ENCODE data around the gene TENM3. TPM values are rescaled to one million over a fixed set of nuclear protein-coding genes. Genes with fewer than 3 reads are reported as not detected.

TENM3 gene
- total and polyA plus RNA-seq, 2 experiments from 2014 or later = 16.1 to 70.9 TPM

- Histone ChIP-seq H3K4me1 (ENCODE audit: insufficient read depth) (no peaks in the 10 kb centered on the region), H3K4me2 (no peak overlapping the region), H3K27ac (no peak overlapping the region), H3K4me3 (no peak overlapping the region), H3K9me3 (ENCODE audit: low read depth) (no peaks in the 10 kb centered on the region), H4K20me1 (ENCODE audit: insufficient read depth, poor library complexity, severe bottlenecking) (no peaks in the 10 kb centered on the region), H3K9me2 (replicated peaks; ENCODE audit: insufficient read depth) (no peaks in the 10 kb centered on the region), H2AFZ (no peak overlapping the region), H3K36me3 (replicated peaks; ENCODE audit: insufficient read depth, low read depth) (no peaks in the 10 kb centered on the region), H3K79me2 (no peaks in the 10 kb centered on the region), H3K27me3 (no peaks in the 10 kb centered on the region)
- TF ChIP-seq, protein P1, sequence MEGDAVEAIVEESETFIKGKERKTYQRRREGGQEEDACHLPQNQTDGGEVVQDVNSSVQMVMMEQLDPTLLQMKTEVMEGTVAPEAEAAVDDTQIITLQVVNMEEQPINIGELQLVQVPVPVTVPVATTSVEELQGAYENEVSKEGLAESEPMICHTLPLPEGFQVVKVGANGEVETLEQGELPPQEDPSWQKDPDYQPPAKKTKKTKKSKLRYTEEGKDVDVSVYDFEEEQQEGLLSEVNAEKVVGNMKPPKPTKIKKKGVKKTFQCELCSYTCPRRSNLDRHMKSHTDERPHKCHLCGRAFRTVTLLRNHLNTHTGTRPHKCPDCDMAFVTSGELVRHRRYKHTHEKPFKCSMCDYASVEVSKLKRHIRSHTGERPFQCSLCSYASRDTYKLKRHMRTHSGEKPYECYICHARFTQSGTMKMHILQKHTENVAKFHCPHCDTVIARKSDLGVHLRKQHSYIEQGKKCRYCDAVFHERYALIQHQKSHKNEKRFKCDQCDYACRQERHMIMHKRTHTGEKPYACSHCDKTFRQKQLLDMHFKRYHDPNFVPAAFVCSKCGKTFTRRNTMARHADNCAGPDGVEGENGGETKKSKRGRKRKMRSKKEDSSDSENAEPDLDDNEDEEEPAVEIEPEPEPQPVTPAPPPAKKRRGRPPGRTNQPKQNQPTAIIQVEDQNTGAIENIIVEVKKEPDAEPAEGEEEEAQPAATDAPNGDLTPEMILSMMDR (IDR thresholded peaks at IDR 0.05; ENCODE audit: poor library complexity) = no peak
- TF ChIP-seq EZH2 (IDR thresholded peaks at IDR 0.05; ENCODE audit: borderline replicate concordance) (no peak), EZH2phosphoT487 (IDR thresholded peaks at IDR 0.05; ENCODE audit: low read depth, severe bottlenecking, unreplicated experiment) (no peak)
- DNase-seq (ENCODE audit: low spot score) = no peak
- WGBS (ENCODE audit: low lambda C conversion rate, missing lambda C conversion rate) = 72% methylated on average over 6 of the region's 6 CpGs
These were observed 552.4 kb downstream of the TENM3 start for GRCh38 chr4:182795446-182796238.

DNA sequence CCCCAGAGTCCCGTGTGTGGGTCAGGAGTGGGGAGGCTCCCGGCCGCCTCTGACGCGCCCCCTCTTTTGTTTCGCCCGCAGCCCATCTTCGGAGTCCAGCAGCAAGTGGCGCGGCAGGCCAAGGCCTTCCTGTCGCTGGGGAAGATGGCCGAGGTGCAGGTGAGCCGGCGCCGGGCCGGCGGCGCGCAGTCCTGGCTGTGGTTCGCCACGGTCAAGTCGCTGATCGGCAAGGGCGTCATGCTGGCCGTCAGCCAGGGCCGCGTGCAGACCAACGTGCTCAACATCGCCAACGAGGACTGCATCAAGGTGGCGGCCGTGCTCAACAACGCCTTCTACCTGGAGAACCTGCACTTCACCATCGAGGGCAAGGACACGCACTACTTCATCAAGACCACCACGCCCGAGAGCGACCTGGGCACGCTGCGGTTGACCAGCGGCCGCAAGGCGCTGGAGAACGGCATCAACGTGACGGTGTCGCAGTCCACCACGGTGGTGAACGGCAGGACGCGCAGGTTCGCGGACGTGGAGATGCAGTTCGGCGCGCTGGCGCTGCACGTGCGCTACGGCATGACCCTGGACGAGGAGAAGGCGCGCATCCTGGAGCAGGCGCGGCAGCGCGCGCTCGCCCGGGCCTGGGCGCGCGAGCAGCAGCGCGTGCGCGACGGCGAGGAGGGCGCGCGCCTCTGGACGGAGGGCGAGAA, 556.5 kb downstream of the TENM3 start:
- Histone ChIP-seq H2AFZ (no peak overlapping the region), H3K27me3 (no peaks in the 10 kb centered on the region), H3K9me3 (ENCODE audit: low read depth) (no peaks in the 10 kb centered on the region), H3K9me2 (replicated peaks; ENCODE audit: insufficient read depth) (no peaks in the 10 kb centered on the region), H3K36me3 (replicated peaks; ENCODE audit: insufficient read depth, low read depth) (no peaks in the 10 kb centered on the region), H4K20me1 (ENCODE audit: insufficient read depth, poor library complexity, severe bottlenecking) (no peaks in the 10 kb centered on the region), H3K79me2 (no peaks in the 10 kb centered on the region), H3K4me3 (no peak overlapping the region), H3K4me1 (ENCODE audit: insufficient read depth) (no peaks in the 10 kb centered on the region), H3K27ac (no peak overlapping the region), H3K4me2 (no peak overlapping the region)
- WGBS (ENCODE audit: low lambda C conversion rate, missing lambda C conversion rate) = 99% methylated on average over 83 of the region's 85 CpGs
- no peak for TF ChIP-seq EZH2 (IDR thresholded peaks at IDR 0.05; ENCODE audit: borderline replicate concordance)
- TF ChIP-seq EZH2phosphoT487 (IDR thresholded peaks at IDR 0.05; ENCODE audit: low read depth, severe bottlenecking, unreplicated experiment) = no peak
- TF ChIP-seq, protein P1 (IDR thresholded peaks at IDR 0.05; ENCODE audit: poor library complexity) = no peak
- DNase-seq (ENCODE audit: low spot score) = no peak

DNA sequence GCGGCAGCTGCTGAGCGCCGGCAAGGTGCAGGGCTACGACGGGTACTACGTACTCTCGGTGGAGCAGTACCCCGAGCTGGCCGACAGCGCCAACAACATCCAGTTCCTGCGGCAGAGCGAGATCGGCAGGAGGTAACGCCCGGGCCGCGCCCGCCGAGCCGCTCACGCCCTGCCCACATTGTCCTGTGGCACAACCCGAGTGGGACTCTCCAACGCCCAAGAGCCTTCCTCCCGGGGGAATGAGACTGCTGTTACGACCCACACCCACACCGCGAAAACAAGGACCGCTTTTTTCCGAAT, 557.0 kb downstream of the TENM3 start:
- TF ChIP-seq EZH2 (IDR thresholded peaks at IDR 0.05; ENCODE audit: borderline replicate concordance) (no peak), EZH2phosphoT487 (IDR thresholded peaks at IDR 0.05; ENCODE audit: low read depth, severe bottlenecking, unreplicated experiment) (no peak)
- TF ChIP-seq, protein P1 (IDR thresholded peaks at IDR 0.05; ENCODE audit: poor library complexity) = no peak
- Histone ChIP-seq H3K9me3 (ENCODE audit: low read depth) (no peaks in the 10 kb centered on the region), H3K27me3 (no peaks in the 10 kb centered on the region), H3K4me1 (ENCODE audit: insufficient read depth) (no peaks in the 10 kb centered on the region), H3K4me3 (no peak overlapping the region), H3K4me2 (no peak overlapping the region), H2AFZ (no peak overlapping the region), H4K20me1 (ENCODE audit: insufficient read depth, poor library complexity, severe bottlenecking) (no peaks in the 10 kb centered on the region), H3K9me2 (replicated peaks; ENCODE audit: insufficient read depth) (no peaks in the 10 kb centered on the region), H3K79me2 (no peaks in the 10 kb centered on the region), H3K36me3 (replicated peaks; ENCODE audit: insufficient read depth, low read depth) (no peaks in the 10 kb centered on the region), H3K27ac (no peak overlapping the region)
- no peak for DNase-seq (ENCODE audit: low spot score)
- WGBS (ENCODE audit: low lambda C conversion rate, missing lambda C conversion rate) = over 99% methylated on average over 28 of the region's 29 CpGs

Data from hepatocyte (in vitro differentiated cells).